K562 (cell line): ENCODE data around the gene PDIA2. TPM values are rescaled to one million over a fixed set of nuclear protein-coding genes. Genes with fewer than 3 reads are reported as not detected.

Experiments used
- ASH1L ChIP-seq: fragments of 450-650 bp; IDR thresholded peaks from 2 replicates; pipeline ENCODE4 v1.6.1; 2018; ENCODE audit warnings: borderline replicate concordance, mild to moderate bottlenecking, low read depth; ENCODE audit not compliant: partially characterized antibody
- BRF1 ChIP-seq: IDR thresholded peaks from 3 replicates; pipeline ENCODE4 v1.6.1; 2011; ENCODE audit warnings: borderline replicate concordance, mild to moderate bottlenecking; ENCODE audit not compliant: insufficient read length; ENCODE audit errors: extremely low read depth
- CC2D1A ChIP-seq: fragments of 450-650 bp; IDR thresholded peaks from 2 replicates; pipeline ENCODE4 v1.6.1; 2017; ENCODE audit warnings: mild to moderate bottlenecking
- ETV1 ChIP-seq: fragments of 450-650 bp; conservative IDR thresholded peaks from 2 replicates; pipeline ENCODE4 v1.6.1; 2016; ENCODE audit warnings: missing genetic modification characterization, control low read depth, low read depth, missing compliant biosample characterization
- HDAC8 ChIP-seq: fragments of 450-650 bp; IDR thresholded peaks from 2 replicates; pipeline ENCODE4 v1.6.1; 2016; ENCODE audit warnings: mild to moderate bottlenecking, missing genetic modification characterization, moderate library complexity, missing compliant biosample characterization
- HDGF ChIP-seq: fragments of 450-650 bp; IDR thresholded peaks from 2 replicates; pipeline ENCODE4 v1.6.1; 2016
- HIVEP1 ChIP-seq: fragments of 250-450 bp; sonication (Bioruptor Pico); IDR thresholded peaks from 2 replicates; pipeline ENCODE4 v1.4.0; 2020; ENCODE audit warnings: mild to moderate bottlenecking
- HMG20A ChIP-seq: fragments of 450-650 bp; formaldehyde crosslinking; conservative IDR thresholded peaks from 2 replicates; pipeline ENCODE4 v1.4.0; 2020; ENCODE audit warnings: mild to moderate bottlenecking, mixed read lengths
- KLF1 ChIP-seq: fragments of 450-650 bp; IDR thresholded peaks from 2 replicates; pipeline ENCODE4 v1.6.1; 2016; ENCODE audit warnings: missing genetic modification characterization, missing compliant biosample characterization
- KLF13 ChIP-seq: fragments of 450-650 bp; IDR thresholded peaks from 2 replicates; pipeline ENCODE4 v1.6.1; 2016; ENCODE audit warnings: missing genetic modification characterization, low read depth, mild to moderate bottlenecking, missing compliant biosample characterization, moderate library complexity, borderline replicate concordance
- MBD2 ChIP-seq: sonication (generic); IDR thresholded peaks from 2 replicates; pipeline ENCODE4 v1.6.1; 2016; ENCODE audit warnings: low read depth, borderline replicate concordance
- PURB ChIP-seq: sonication (generic); formaldehyde crosslinking; IDR thresholded peaks from 2 replicates; pipeline ENCODE4 v1.9.0; 2021; ENCODE audit warnings: low read depth, mild to moderate bottlenecking, missing genetic modification reagents
- SFPQ ChIP-seq: fragments of 200-400 bp; formaldehyde crosslinking; IDR thresholded peaks from 2 replicates; pipeline ENCODE4 v1.6.1; 2017; ENCODE audit warnings: mild to moderate bottlenecking, low read depth, low read length, moderate library complexity
- SMARCC2 ChIP-seq: fragments of 450-650 bp; IDR thresholded peaks from 2 replicates; pipeline ENCODE4 v1.6.1; 2017; ENCODE audit warnings: antibody characterized with exemption, moderate library complexity, mild to moderate bottlenecking, low read depth
- SP2 ChIP-seq: IDR thresholded peaks from 2 replicates; pipeline ENCODE4 v1.6.1; 2011; ENCODE audit warnings: mild to moderate bottlenecking, low read depth, low read length, moderate library complexity; ENCODE audit not compliant: poor library complexity, severe bottlenecking; ENCODE audit errors: extremely low read depth
- TAF1 ChIP-seq: IDR thresholded peaks from 2 replicates; pipeline ENCODE4 v1.6.1; 2011; ENCODE audit warnings: mild to moderate bottlenecking, low read length, moderate library complexity; ENCODE audit not compliant: insufficient read depth, control insufficient read depth, severe bottlenecking; ENCODE audit errors: extremely low read depth
- TBL1XR1 ChIP-seq, 2 experiments: IDR thresholded peaks; 2 replicates each; pipeline ENCODE4 v1.6.1; 2012; ENCODE audit warnings: improper control_type of control experiment in 2 of 2, low read length in 2 of 2, mild to moderate bottlenecking in 1 of 2
- UBTF ChIP-seq, 2 experiments: IDR thresholded peaks; 2 replicates each; pipeline ENCODE4 v1.6.1; 2012; ENCODE audit warnings: improper control_type of control experiment in 2 of 2, low read depth in 2 of 2, low read length in 2 of 2, borderline replicate concordance in 1 of 2
- USF1 ChIP-seq: sonication (generic); formaldehyde crosslinking; IDR thresholded peaks from 2 replicates; pipeline ENCODE4 v1.9.0; 2022; ENCODE audit warnings: mild to moderate bottlenecking, missing genetic modification reagents
- ZBED1 ChIP-seq: IDR thresholded peaks from 2 replicates; pipeline ENCODE4 v1.6.1; 2014
- ZBTB7A ChIP-seq: IDR thresholded peaks from 2 replicates; pipeline ENCODE4 v1.6.1; 2011; ENCODE audit warnings: low read depth, mild to moderate bottlenecking, low read length, moderate library complexity, borderline replicate concordance; ENCODE audit not compliant: control insufficient read depth
- ZNF707 ChIP-seq: fragments of 250-450 bp; sonication (Bioruptor Pico); conservative IDR thresholded peaks from 2 replicates; pipeline ENCODE4 v1.8.0; 2022; ENCODE audit warnings: inconsistent platforms, mild to moderate bottlenecking, moderate library complexity
- ZNF764 ChIP-seq: fragments of 250-450 bp; sonication (Bioruptor Pico); IDR thresholded peaks from 2 replicates; pipeline ENCODE4 v1.4.0; 2020; ENCODE audit warnings: low read depth, mild to moderate bottlenecking, moderate library complexity
- ZNF785 ChIP-seq: fragments of 250-450 bp; sonication (Bioruptor Pico); IDR thresholded peaks from 2 replicates; pipeline ENCODE4 v1.4.0; 2020; ENCODE audit warnings: mild to moderate bottlenecking
- polyA plus RNA-seq, 8 experiments: library from polyadenylated mRNA; depleted of rRNA in 4 of 8; stranded (reverse) in 5 of 8; unstranded in 3 of 8; fragments of >200 nt; fragmentation: Nextera tagmentation in 2 of 8; fragmentation: Illumina TruSeq in 1 of 8; extraction: Ambion mirVana in 2 of 8; extraction: Trizol in 1 of 8; gene quantifications; 2 replicates each; pipeline versions ENCODE4 v1.2.1 to v1.2.3, GENCODE V29; 2011 to 2014; ENCODE audit warnings: inconsistent platforms in 1 of 8, missing spikeins in 1 of 8
- total RNA-seq, 7 experiments: library from RNA; depleted of rRNA in 6 of 7; stranded (reverse); fragments of >200 nt in 6 of 7; fragmentation: Illumina TruSeq in 2 of 7; extraction: Trizol in 2 of 7; gene quantifications; 2 replicates each; pipeline versions ENCODE4 v1.2.1 to v1.2.3, GENCODE V29; 2011 to 2021; ENCODE audit warnings: low replicate concordance in 1 of 7

The PDIA2 gene
- total and polyA plus RNA-seq, 9 of the 15 experiments (the other 6 are each of a cell fraction or from before 2014, with no cell fraction given): 0.13 to 0.92 (median 0.23) TPM; not detected in 4

- TF ChIP-seq BRF1 (no peak), ETV1 (tag) (peak; percentile 53; the same call in 1 of the 2 replicates), CC2D1A (no peak), ZBTB7A (no peak), SP2 (peak; percentile 6), ZBED1 (no peak), PURB (CRISPR knock-in tag) (no peak), TBL1XR1 (IDR thresholded peaks at IDR 0.05; ENCODE audit: low read length in 2 of 2) (no peak), KLF13 (tag) (no peak), HMG20A (CRISPR knock-in tag) (no peak), HDGF (no peak), TAF1 (no peak), MBD2 (peak; percentile 68; the same call in 1 of the 2 replicates), USF1 (CRISPR knock-in tag) (no peak; the same call in 1 of the 2 replicates), HIVEP1 (CRISPR knock-in tag) (no peak), UBTF (IDR thresholded peaks at IDR 0.05; ENCODE audit: borderline replicate concordance in 1 of 2, low read depth in 2 of 2, low read length in 2 of 2) (no peak), ZNF785 (no peak), ZNF764 (CRISPR knock-in tag) (no peak), SFPQ (no peak), SMARCC2 (no peak), ASH1L (peak; percentile 66), ZNF707 (CRISPR knock-in tag) (no peak), HDAC8 (tag) (no peak), KLF1 (no peak)
Observed at GRCh38 chr16:278863-279366, 4.0 kb upstream of the PDIA2 start (continued).
